HL-60 (cell line): Measurements from ENCODE around the gene CCL19.

Experiments used
- POLR2AphosphoS5 ChIP-seq: IDR thresholded peaks from 2 replicates; pipeline ENCODE4 v1.6.1; 2012; ENCODE audit warnings: low read depth
- TF ChIP-seq, protein P1 (sequence below): IDR thresholded peaks from one replicate; pipeline ENCODE4 v1.5.1; 2011; ENCODE audit warnings: low read length, control low read depth, inconsistent platforms; ENCODE audit not compliant: insufficient read depth
- TF ChIP-seq, protein P2 (sequence below): IDR thresholded peaks from 2 replicates; pipeline ENCODE4 v1.6.1; 2012; ENCODE audit warnings: low read depth; ENCODE audit not compliant: insufficient replicate concordance

DNA sequence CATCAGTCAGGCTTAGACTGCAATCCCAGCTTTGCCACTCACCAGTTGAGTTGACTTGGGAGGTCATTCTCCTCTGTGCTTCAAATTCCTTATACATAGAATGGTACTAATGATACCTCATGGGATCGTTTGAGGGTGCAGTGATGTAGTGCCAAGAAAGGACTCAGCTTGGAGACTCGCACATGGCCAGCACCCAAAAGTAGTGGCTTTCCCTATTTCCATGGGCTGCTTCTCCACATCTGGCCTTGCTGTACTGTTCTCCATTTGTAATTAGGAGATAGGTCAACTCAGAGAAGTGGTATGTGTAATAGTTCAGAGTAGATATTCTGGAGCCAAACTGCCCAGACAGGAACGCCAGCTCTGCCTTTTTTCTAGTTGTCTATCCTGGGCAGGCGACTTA lies 5.5 kb downstream of the CCL19 start:
- TF ChIP-seq, protein P1, sequence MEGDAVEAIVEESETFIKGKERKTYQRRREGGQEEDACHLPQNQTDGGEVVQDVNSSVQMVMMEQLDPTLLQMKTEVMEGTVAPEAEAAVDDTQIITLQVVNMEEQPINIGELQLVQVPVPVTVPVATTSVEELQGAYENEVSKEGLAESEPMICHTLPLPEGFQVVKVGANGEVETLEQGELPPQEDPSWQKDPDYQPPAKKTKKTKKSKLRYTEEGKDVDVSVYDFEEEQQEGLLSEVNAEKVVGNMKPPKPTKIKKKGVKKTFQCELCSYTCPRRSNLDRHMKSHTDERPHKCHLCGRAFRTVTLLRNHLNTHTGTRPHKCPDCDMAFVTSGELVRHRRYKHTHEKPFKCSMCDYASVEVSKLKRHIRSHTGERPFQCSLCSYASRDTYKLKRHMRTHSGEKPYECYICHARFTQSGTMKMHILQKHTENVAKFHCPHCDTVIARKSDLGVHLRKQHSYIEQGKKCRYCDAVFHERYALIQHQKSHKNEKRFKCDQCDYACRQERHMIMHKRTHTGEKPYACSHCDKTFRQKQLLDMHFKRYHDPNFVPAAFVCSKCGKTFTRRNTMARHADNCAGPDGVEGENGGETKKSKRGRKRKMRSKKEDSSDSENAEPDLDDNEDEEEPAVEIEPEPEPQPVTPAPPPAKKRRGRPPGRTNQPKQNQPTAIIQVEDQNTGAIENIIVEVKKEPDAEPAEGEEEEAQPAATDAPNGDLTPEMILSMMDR = no peak
- no peak for TF ChIP-seq POLR2AphosphoS5
- TF ChIP-seq, protein P2, sequence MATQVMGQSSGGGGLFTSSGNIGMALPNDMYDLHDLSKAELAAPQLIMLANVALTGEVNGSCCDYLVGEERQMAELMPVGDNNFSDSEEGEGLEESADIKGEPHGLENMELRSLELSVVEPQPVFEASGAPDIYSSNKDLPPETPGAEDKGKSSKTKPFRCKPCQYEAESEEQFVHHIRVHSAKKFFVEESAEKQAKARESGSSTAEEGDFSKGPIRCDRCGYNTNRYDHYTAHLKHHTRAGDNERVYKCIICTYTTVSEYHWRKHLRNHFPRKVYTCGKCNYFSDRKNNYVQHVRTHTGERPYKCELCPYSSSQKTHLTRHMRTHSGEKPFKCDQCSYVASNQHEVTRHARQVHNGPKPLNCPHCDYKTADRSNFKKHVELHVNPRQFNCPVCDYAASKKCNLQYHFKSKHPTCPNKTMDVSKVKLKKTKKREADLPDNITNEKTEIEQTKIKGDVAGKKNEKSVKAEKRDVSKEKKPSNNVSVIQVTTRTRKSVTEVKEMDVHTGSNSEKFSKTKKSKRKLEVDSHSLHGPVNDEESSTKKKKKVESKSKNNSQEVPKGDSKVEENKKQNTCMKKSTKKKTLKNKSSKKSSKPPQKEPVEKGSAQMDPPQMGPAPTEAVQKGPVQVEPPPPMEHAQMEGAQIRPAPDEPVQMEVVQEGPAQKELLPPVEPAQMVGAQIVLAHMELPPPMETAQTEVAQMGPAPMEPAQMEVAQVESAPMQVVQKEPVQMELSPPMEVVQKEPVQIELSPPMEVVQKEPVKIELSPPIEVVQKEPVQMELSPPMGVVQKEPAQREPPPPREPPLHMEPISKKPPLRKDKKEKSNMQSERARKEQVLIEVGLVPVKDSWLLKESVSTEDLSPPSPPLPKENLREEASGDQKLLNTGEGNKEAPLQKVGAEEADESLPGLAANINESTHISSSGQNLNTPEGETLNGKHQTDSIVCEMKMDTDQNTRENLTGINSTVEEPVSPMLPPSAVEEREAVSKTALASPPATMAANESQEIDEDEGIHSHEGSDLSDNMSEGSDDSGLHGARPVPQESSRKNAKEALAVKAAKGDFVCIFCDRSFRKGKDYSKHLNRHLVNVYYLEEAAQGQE = no peak
